Activated CD8-positive, alpha-beta memory T cell treated with anti-CD3 and anti-CD28 coated beads for 48 hours (primary cell): ENCODE data around the gene FJX1.
"Not testable (repeated sequence)": the region's sequence is repeated elsewhere in the genome, so short reads cannot be mapped to it uniquely, and the experiment has no call there.

Source experiments
- DNase-seq, 3 experiments: peaks; one replicate each; pipeline ENCODE4 v3.0.0-alpha.2; 2020; ENCODE audit warnings: low read depth in 2 of 3, low spot score in 2 of 3

Gene FJX1

GRCh38 chr11:35663408-35663702, 45.1 kb downstream of the FJX1 start:
- no peak for DNase-seq

- DNase-seq = no peak
Observed at GRCh38 chr11:35664977-35665441, 46.7 kb downstream of the FJX1 start.

GRCh38 chr11:35667257-35667656, 49.0 kb downstream of the FJX1 start:
- DNase-seq = no peak

- DNase-seq = not testable (repeated sequence)
Observed at GRCh38 chr11:35668350-35668749, 50.1 kb downstream of the FJX1 start.
